Bronchial epithelial cell (primary cell): ENCODE results near the gene SLC25A1. TPM values are rescaled to one million over a fixed set of nuclear protein-coding genes. Genes with fewer than 3 reads are reported as not detected.

Source experiments
- DNase-seq: peaks from one replicate; pipeline ENCODE4 v3.0.0-alpha.2; 2010; ENCODE audit warnings: low read depth
- FAIRE-seq: peaks from 2 replicates; lab custom pipeline; 2011; peaks lifted over from hg19 to GRCh38; lab: Jason Lieb, UNC
- H3K27me3 ChIP-seq: 2 replicates; pipeline ENCODE4 v1.5.1; 2011; ENCODE audit warnings: low read length; ENCODE audit not compliant: control insufficient read depth, insufficient read depth
- H3K36me3 ChIP-seq: 2 replicates; pipeline ENCODE4 v1.5.1; 2011; ENCODE audit warnings: low read length; ENCODE audit not compliant: control insufficient read depth, insufficient read depth
- H3K4me3 ChIP-seq: 2 replicates; pipeline ENCODE4 v1.5.1; 2011; ENCODE audit warnings: mild to moderate bottlenecking, low read depth, low read length, control low read depth
- total RNA-seq: library from RNA; depleted of rRNA; stranded (reverse); fragments of >200 nt; gene quantifications from 2 replicates; pipeline ENCODE4 v1.2.1, GENCODE V29; 2014
- TF ChIP-seq, protein P1 (sequence below): IDR thresholded peaks from 2 replicates; pipeline ENCODE4 v1.5.1; 2011; ENCODE audit warnings: mild to moderate bottlenecking, moderate library complexity, low read length, control low read depth, inconsistent platforms; ENCODE audit not compliant: insufficient read depth, severe bottlenecking

SLC25A1 gene
- total RNA-seq, 1 donor from 2014 or later = 71.6 TPM

- peaks cover 17% of the 10 kb centered on the region for H3K27me3 ChIP-seq
- peaks cover 8% of the 10 kb centered on the region for H3K36me3 ChIP-seq
- DNase-seq (no peak), FAIRE-seq (no peak)
- no peak overlapping the region for H3K4me3 ChIP-seq
- TF ChIP-seq, protein P1, sequence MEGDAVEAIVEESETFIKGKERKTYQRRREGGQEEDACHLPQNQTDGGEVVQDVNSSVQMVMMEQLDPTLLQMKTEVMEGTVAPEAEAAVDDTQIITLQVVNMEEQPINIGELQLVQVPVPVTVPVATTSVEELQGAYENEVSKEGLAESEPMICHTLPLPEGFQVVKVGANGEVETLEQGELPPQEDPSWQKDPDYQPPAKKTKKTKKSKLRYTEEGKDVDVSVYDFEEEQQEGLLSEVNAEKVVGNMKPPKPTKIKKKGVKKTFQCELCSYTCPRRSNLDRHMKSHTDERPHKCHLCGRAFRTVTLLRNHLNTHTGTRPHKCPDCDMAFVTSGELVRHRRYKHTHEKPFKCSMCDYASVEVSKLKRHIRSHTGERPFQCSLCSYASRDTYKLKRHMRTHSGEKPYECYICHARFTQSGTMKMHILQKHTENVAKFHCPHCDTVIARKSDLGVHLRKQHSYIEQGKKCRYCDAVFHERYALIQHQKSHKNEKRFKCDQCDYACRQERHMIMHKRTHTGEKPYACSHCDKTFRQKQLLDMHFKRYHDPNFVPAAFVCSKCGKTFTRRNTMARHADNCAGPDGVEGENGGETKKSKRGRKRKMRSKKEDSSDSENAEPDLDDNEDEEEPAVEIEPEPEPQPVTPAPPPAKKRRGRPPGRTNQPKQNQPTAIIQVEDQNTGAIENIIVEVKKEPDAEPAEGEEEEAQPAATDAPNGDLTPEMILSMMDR = no peak
Measured at GRCh38 chr22:19173047-19174035, 5.2 kb downstream of the SLC25A1 start.

- TF ChIP-seq, protein P1 = no peak
- FAIRE-seq (no peak), DNase-seq (no peak)
- peaks cover 23% of the 10 kb centered on the region for H3K27me3 ChIP-seq
- peaks cover 8% of the 10 kb centered on the region for H3K36me3 ChIP-seq
- peak overlapping the region; percentile 83 for H3K4me3 ChIP-seq
Measured at GRCh38 chr22:19172213-19173046, 6.1 kb downstream of the SLC25A1 start.

DNA sequence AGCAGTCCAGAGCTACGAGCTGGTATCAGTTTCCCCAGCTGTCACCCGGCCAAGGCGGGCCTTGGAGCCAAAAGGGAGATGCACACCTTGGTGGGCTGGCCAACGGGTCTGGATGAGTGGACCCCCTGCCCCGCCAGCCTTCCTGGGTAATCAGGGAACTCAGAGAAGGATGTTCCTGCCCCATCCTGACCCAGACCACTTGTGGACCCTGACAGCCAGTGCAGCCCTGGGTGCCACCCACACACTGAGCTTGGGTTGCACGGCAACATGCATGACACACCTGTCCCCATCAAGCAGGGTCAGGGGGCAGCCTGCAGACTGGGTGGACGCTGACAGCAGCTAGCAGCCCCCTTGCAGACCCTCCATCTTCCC, 8.6 kb downstream of the SLC25A1 start:
- TF ChIP-seq, protein P1 = no peak
- Histone ChIP-seq H3K36me3 (no peaks in the 10 kb centered on the region), H3K4me3 (no peak overlapping the region), H3K27me3 (peaks cover 25% of the 10 kb centered on the region)
- no peak for FAIRE-seq
- no peak for DNase-seq

DNA sequence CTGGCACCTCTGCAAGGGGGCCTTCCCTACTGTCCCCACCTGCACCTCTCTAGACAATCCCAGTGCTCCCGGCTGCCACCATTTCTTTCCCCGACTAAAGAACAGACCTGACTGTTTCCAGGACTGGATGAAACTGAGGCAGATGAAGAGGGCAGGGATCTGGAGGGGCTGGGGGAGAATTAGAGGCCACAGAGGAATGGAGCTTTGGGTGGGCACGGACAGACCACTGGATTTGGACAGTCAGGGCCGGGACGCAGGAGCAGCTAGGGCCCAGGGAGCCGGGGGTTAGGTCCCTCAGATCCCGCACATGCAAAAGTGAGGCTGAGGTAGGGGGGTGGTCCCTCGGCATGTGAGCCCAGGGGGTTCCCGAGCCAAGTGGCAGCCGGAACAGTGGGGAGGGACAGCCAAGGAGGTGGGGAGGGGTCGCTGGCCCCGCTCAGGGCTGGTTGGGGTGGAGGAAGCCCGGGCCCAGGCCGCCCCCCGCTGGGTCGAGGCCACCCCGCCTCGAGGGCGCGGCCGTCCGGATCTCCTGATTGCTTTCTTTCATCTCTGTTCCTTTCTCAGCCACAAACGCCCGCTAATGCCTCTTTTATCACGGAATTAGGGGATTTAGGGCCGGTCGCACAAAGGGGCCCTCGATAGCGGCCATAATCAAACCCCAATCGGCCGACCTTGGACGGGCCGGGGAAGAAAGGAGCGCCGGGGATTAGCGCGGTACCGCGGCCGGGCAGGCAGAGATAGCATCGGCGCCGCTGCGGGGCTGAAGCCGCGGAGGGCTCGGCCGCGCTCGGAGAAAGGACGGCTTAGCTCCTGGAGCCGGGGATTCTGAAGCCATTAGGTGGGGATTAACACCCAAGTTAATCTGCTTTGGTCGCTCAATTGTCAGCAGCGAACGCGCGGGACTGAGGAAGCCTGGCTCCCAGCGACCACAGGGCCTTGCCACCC, 9.3 kb downstream of the SLC25A1 start:
- TF ChIP-seq, protein P1 = no peak
- no peaks in the 10 kb centered on the region for H3K36me3 ChIP-seq
- peak overlapping the region; percentile 17 for H3K4me3 ChIP-seq
- DNase-seq (no peak), FAIRE-seq (no peak)
- H3K27me3 ChIP-seq = peaks cover 25% of the 10 kb centered on the region
